SIG-M5 treated with dmso at 0.1 percent for 504 hours (cell line): ENCODE results near the gene FXYD2.

ENCODE experiments used
- DNase-seq: peaks from one replicate; lab custom pipeline; 2025; ENCODE audit not compliant: unreplicated experiment; lab: John Stamatoyannopoulos, UW

Gene FXYD2

DNA sequence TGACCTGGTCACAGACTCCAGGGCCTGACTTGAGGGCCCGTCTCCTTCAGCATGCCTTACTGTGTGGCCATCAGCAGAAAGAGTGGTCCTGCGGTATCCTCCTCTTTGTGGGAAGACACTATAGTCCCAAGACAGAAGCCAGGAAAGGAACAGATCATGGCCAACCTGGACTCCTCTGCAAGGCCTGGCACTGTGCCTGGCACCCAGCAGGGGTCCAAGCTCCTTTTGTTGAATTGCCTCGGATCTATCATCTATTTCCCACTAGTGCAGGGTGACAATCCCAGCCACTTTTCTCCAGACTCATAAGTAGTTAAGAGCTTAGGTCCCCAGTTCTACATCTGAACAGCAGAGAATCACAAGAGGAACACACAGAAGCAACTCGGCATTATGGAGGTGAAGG is 54.5 kb downstream of the FXYD2 start:
- no peak for DNase-seq
